ENCODE measurements around the gene GRAMD1A.

GRCh38 chr19:35027851-35028599, 27.9 kb downstream of the GRAMD1A start:
- TF ChIP-seq CTCF (IDR thresholded peaks at IDR 0.05) (no peak), POLR2A (IDR thresholded peaks at IDR 0.05) (no peak)

Data from esophagus squamous epithelium (tissue), 4 donors.